HG03521 (cell line): ENCODE data around the gene SELENOS.

Experiments
- ATAC-seq: cut with Tn5 transposase; IDR thresholded peaks from one replicate; pipeline ENCODE4 v1.9.1; 2021; ENCODE audit warnings: mild to moderate bottlenecking, moderate library complexity; ENCODE audit not compliant: unreplicated experiment

SELENOS gene

GRCh38 chr15:101277943-101278564 lies 769 bp upstream of the SELENOS start:
- no peak for ATAC-seq

- peak; percentile 53 for ATAC-seq
These were observed 716 bp downstream of the SELENOS start for GRCh38 chr15:101276501-101277037.

GRCh38 chr15:101275018-101275417 lies 2.3 kb downstream of the SELENOS start:
- ATAC-seq, result no peak

- no peak for ATAC-seq
These were observed 3.8 kb downstream of the SELENOS start for GRCh38 chr15:101273534-101273933.

- ATAC-seq, result no peak
These were observed 4.7 kb downstream of the SELENOS start for GRCh38 chr15:101272584-101272983.

GRCh38 chr15:101269479-101270223 lies 7.6 kb downstream of the SELENOS start:
- no peak for ATAC-seq

GRCh38 chr15:101267320-101268104 lies 9.8 kb downstream of the SELENOS start:
- no peak for ATAC-seq

GRCh38 chr15:101266787-101267186 lies 10.5 kb downstream of the SELENOS start:
- ATAC-seq, result no peak

GRCh38 chr15:101266034-101266433 lies 11.3 kb downstream of the SELENOS start:
- no peak for ATAC-seq

- ATAC-seq, result peak; percentile 47
These were observed 12.2 kb downstream of the SELENOS start for GRCh38 chr15:101264911-101265641.

- ATAC-seq, result no peak
These were observed 13.3 kb downstream of the SELENOS start for GRCh38 chr15:101264011-101264410.

GRCh38 chr15:101262551-101262950 lies 14.7 kb downstream of the SELENOS start:
- ATAC-seq, result no peak

- ATAC-seq, result peak; percentile 47
These were observed 18.8 kb downstream of the SELENOS start for GRCh38 chr15:101258238-101259144.

- ATAC-seq, result no peak
These were observed 20.5 kb downstream of the SELENOS start for GRCh38 chr15:101256757-101257156.

GRCh38 chr15:101255615-101256241 lies 21.6 kb downstream of the SELENOS start:
- no peak for ATAC-seq

- no peak for ATAC-seq
These were observed 22.3 kb downstream of the SELENOS start for GRCh38 chr15:101255051-101255395.

GRCh38 chr15:101254157-101255050 lies 22.9 kb downstream of the SELENOS start:
- ATAC-seq, result no peak

GRCh38 chr15:101252836-101253235 lies 24.4 kb downstream of the SELENOS start:
- no peak for ATAC-seq
